CD14-positive monocyte (primary cell): ENCODE data around the gene NACC1. TPM values are rescaled to one million over a fixed set of nuclear protein-coding genes. Genes with fewer than 3 reads are reported as not detected.

Experiments used
- DNase-seq, 3 donors: peaks; one replicate each; pipeline ENCODE4 v3.0.0-alpha.2; 2011 to 2022
- H2AFZ ChIP-seq: 2 replicates; pipeline ENCODE4 v1.6.0; 2012; ENCODE audit warnings: mild to moderate bottlenecking, low read depth, low read length, inconsistent platforms; ENCODE audit not compliant: insufficient read depth, poor library complexity, severe bottlenecking
- H3K27ac ChIP-seq, 2 donors: 1 replicate in 1 of 2; 2 replicates in 1 of 2; pipeline ENCODE4 v1.5.1; 2012 to 2013; ENCODE audit warnings: low read length in 2 of 2, control low read depth in 1 of 2, inconsistent platforms in 1 of 2, low read depth in 1 of 2, mild to moderate bottlenecking in 1 of 2
- H3K27me3 ChIP-seq, 2 donors: one replicate each; pipeline versions ENCODE4 v1.6.0 to v1.6.1; 2011 to 2013; ENCODE audit warnings: low read length in 2 of 2; ENCODE audit not compliant: control insufficient read depth in 2 of 2, insufficient read depth in 2 of 2
- H3K36me3 ChIP-seq, 2 donors: replicated peaks in 1 of 2; 1 replicate in 1 of 2; 2 replicates in 1 of 2; pipeline versions ENCODE4 v1.5.1 to v1.6.1; 2012 to 2013; ENCODE audit warnings: low read length in 2 of 2, control low read depth in 1 of 2, inconsistent platforms in 1 of 2, mild to moderate bottlenecking in 1 of 2; ENCODE audit not compliant: insufficient read depth in 2 of 2, control insufficient read depth in 1 of 2
- H3K4me1 ChIP-seq, 2 donors: 1 replicate in 1 of 2; 2 replicates in 1 of 2; pipeline versions ENCODE4 v1.5.1 to v1.6.1; 2012 to 2013; ENCODE audit warnings: low read length in 2 of 2, control low read depth in 1 of 2, inconsistent platforms in 1 of 2, mild to moderate bottlenecking in 1 of 2, moderate library complexity in 1 of 2; ENCODE audit not compliant: insufficient read depth in 2 of 2, control insufficient read depth in 1 of 2
- H3K4me2 ChIP-seq: replicated peaks from 2 replicates; pipeline ENCODE3; 2012; ENCODE audit warnings: low read length, moderate library complexity, mild to moderate bottlenecking; ENCODE audit not compliant: poor library complexity, severe bottlenecking; ENCODE audit errors: extremely low read depth
- H3K4me3 ChIP-seq, 3 experiments: fragments of 200-600 bp in 1 of 3; sonication (generic) in 1 of 3; replicated peaks in 1 of 3; 1 replicate in 2 of 3; 2 replicates in 1 of 3; pipeline ENCODE4 v1.5.1; 2011 to 2013; ENCODE audit warnings: low read length in 3 of 3, mild to moderate bottlenecking in 3 of 3, control low read depth in 2 of 3, low read depth in 2 of 3, inconsistent platforms in 1 of 3, moderate library complexity in 1 of 3
- H3K79me2 ChIP-seq: 2 replicates; pipeline ENCODE4 v1.6.0; 2012; ENCODE audit warnings: mild to moderate bottlenecking, control low read depth, inconsistent platforms, low read length, moderate library complexity; ENCODE audit not compliant: insufficient read depth
- H3K9ac ChIP-seq: 2 replicates; pipeline ENCODE4 v1.6.0; 2017; ENCODE audit warnings: low read length, mild to moderate bottlenecking; ENCODE audit not compliant: insufficient read depth, poor library complexity, severe bottlenecking
- H3K9me3 ChIP-seq, 2 donors: replicated peaks in 1 of 2; 1 replicate in 1 of 2; 2 replicates in 1 of 2; pipeline versions ENCODE4 v1.5.1 to v1.6.1; 2012 to 2013; ENCODE audit warnings: low read length in 2 of 2, control low read depth in 1 of 2; ENCODE audit not compliant: control insufficient read depth in 1 of 2, insufficient read depth in 1 of 2
- H4K20me1 ChIP-seq: 2 replicates; pipeline ENCODE4 v1.6.0; 2012; ENCODE audit warnings: mild to moderate bottlenecking, low read length, control low read depth, moderate library complexity; ENCODE audit not compliant: insufficient read depth
- H3K27ac Mint-ChIP-seq, 7 donors: one replicate each; pipeline ENCODE4 v1.8.0; 2020; ENCODE audit warnings: mild to moderate bottlenecking in 7 of 7, mixed read lengths in 7 of 7, moderate library complexity in 6 of 7, inconsistent platforms in 2 of 7
- H3K27me3 Mint-ChIP-seq, 3 donors: one replicate each; pipeline ENCODE4 v1.8.0; 2021 to 2022; ENCODE audit warnings: low read depth in 3 of 3, mild to moderate bottlenecking in 3 of 3, mixed read lengths in 3 of 3, moderate library complexity in 3 of 3, inconsistent platforms in 1 of 3
- H3K36me3 Mint-ChIP-seq, 2 donors: one replicate each; pipeline ENCODE4 v1.8.0; 2020; ENCODE audit warnings: mixed read lengths in 2 of 2, inconsistent platforms in 1 of 2, mild to moderate bottlenecking in 1 of 2
- H3K4me1 Mint-ChIP-seq: one replicate; pipeline ENCODE4 v1.8.0; 2020; ENCODE audit warnings: mild to moderate bottlenecking, mixed read lengths
- H3K4me3 Mint-ChIP-seq, 2 donors: one replicate each; pipeline ENCODE4 v1.8.0; 2020; ENCODE audit warnings: mild to moderate bottlenecking in 2 of 2, mixed read lengths in 2 of 2, moderate library complexity in 1 of 2
- H3K9me3 Mint-ChIP-seq, 7 donors: one replicate each; pipeline ENCODE4 v1.8.0; 2020 to 2022; ENCODE audit warnings: mixed read lengths in 7 of 7, mild to moderate bottlenecking in 6 of 7, moderate library complexity in 6 of 7, inconsistent platforms in 2 of 7
- CTCF ChIP-seq: fragments of 200-600 bp; IDR thresholded peaks from one replicate; pipeline ENCODE4 v1.8.0; 2022; ENCODE audit warnings: antibody characterized with exemption, mild to moderate bottlenecking
- WGBS: methylation state at CpG from one replicate; pipeline ENCODE4 v1.1.5; 2013; ENCODE audit warnings: missing lambda C conversion rate; ENCODE audit not compliant: insufficient coverage; 5-methylcytosine and 5-hydroxymethylcytosine counted together
- intact Hi-C, 2 donors: fragments of 100-400 bp; cut with micrococcal nuclease; formaldehyde crosslinking; loops; one replicate each; pipeline versions ENCODE4 v1.15.0 to v1.15.1; 2023
- polyA plus RNA-seq, 3 donors: library from polyadenylated mRNA; depleted of rRNA in 1 of 3; unstranded in 2 of 3; stranded (reverse) in 1 of 3; fragments of 300-500 nt in 2 of 3; fragments of >200 nt in 1 of 3; fragmentation: Illumina TruSeq in 2 of 3; gene quantifications; 1 replicate in 2 of 3; 2 replicates in 1 of 3; pipeline ENCODE4 v1.2.3, GENCODE V29; 2012 to 2021

Gene NACC1
- polyA plus RNA-seq, 3 donors = 1.1 to 20.1 (median 2.2) TPM

GRCh38 chr19:13099073-13099999 lies 18.7 kb upstream of the NACC1 start:
- Histone ChIP-seq H2AFZ (peak overlapping the region; percentile 61), H3K36me3 (peaks cover 3 to 11% of the 10 kb centered on the region in 2 donors), H3K9ac (peak overlapping the region; percentile 86), H3K27ac (peak overlapping the region; percentile 90 to 98), H3K4me3 (peak overlapping the region; percentile 61 to 92 (median 84)), H3K4me1 (peaks cover 70 to 89% of the 10 kb centered on the region in 2 donors), H3K27me3 (no peaks in the 10 kb centered on the region), H3K4me2 (peak overlapping the region; percentile 100), H4K20me1 (peaks cover 27% of the 10 kb centered on the region), H3K79me2 (peaks cover 67% of the 10 kb centered on the region), H3K9me3 (no peaks in the 10 kb centered on the region)
- intact Hi-C loops = loop anchor here in 1 of 2 donors (10.0 kb wide), 1 partner anchor 305 kb away; the partner anchor contains the start of gene JUNB
- H3K27me3 Mint-ChIP-seq = peaks cover 0 to 1% (median 1%) of the 10 kb centered on the region in 3 donors
- DNase-seq = peak; percentile 87 to 89 (median 89)
- no peaks in the 10 kb centered on the region for H3K9me3 Mint-ChIP-seq
- H3K4me3 Mint-ChIP-seq = peak overlapping the region; percentile 87 to 95
- H3K4me1 Mint-ChIP-seq = peaks cover 54% of the 10 kb centered on the region
- WGBS = under 1% methylated on average over 70 of the region's 77 CpGs
- peak overlapping the region; percentile 93 to 97 (median 95) for H3K27ac Mint-ChIP-seq
- H3K36me3 Mint-ChIP-seq = peaks cover 7 to 9% of the 10 kb centered on the region in 2 donors
- no peak for TF ChIP-seq CTCF

DNA sequence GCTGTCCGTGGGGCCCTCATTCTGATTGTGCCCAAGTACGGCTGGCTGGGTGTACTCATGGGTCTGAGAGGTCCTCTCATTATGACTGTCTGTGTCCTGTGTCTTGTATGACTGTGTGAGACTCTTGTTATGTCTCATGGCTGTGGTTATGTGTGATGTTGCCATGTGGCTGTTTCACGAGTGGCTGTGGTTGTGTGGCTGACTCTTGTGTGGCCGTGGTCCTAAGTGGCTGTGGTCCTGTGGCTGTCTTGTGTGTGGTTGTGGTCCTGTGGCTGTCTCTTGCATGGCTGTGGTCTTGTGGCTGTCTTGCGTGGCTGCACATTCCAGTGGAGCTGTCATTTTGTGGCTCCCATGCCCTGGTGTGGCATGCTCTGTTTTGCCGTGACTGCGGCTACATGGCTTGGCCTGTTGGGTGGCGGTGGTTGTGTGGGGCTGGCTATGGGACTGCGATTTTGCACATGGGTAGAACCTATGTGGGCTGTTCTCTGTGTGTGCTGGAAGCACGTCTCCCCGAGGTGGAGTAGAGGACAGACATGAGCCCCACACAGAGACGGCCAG lies 18.0 kb upstream of the NACC1 start:
- intact Hi-C loops = loop anchor here (5.0 kb wide), 1 partner anchor 52 kb away; the partner anchor contains the start of genes IER2 (in 2 of the 2) and STX10 (in 2 of the 2)
- Mint-ChIP-seq H3K27ac (peak overlapping the region; percentile 88 to 97 (median 94)), H3K4me3 (peak overlapping the region; percentile 74 to 78), H3K9me3 (no peaks in the 10 kb centered on the region), H3K27me3 (peaks cover 0 to 1% (median 1%) of the 10 kb centered on the region in 3 donors), H3K36me3 (peaks cover 7 to 9% of the 10 kb centered on the region in 2 donors), H3K4me1 (peaks cover 53% of the 10 kb centered on the region)
- Histone ChIP-seq H4K20me1 (peaks cover 27% of the 10 kb centered on the region), H3K9ac (peak overlapping the region; percentile 86), H2AFZ (peak overlapping the region; percentile 61), H3K4me2 (peak overlapping the region; percentile 100), H3K27ac (peak overlapping the region; percentile 90 to 98), H3K4me3 (peak overlapping the region; percentile 29 to 92 (median 84)), H3K79me2 (peaks cover 75% of the 10 kb centered on the region), H3K27me3 (no peaks in the 10 kb centered on the region), H3K4me1 (peaks cover 70 to 89% of the 10 kb centered on the region in 2 donors), H3K9me3 (no peaks in the 10 kb centered on the region), H3K36me3 (peaks cover 3 to 11% of the 10 kb centered on the region in 2 donors)
- WGBS = 3% methylated on average over 8 of the region's 12 CpGs
- TF ChIP-seq CTCF = no peak
- peak; percentile 64 to 78 (median 76) for DNase-seq
